Stomach (tissue), 4 donors: Measurements from ENCODE around the gene STXBP6.

Source experiments
- EP300 ChIP-seq: sonication (generic); formaldehyde crosslinking; IDR thresholded peaks from one replicate; pipeline ENCODE4 v1.6.1; 2017; ENCODE audit warnings: antibody characterized with exemption
- POLR2A ChIP-seq, 4 donors: fragments of 450-650 bp; IDR thresholded peaks; one replicate each; pipeline ENCODE4 v1.6.1; 2016; ENCODE audit warnings: antibody characterized with exemption in 4 of 4, control low read depth in 2 of 4, mild to moderate bottlenecking in 1 of 4, moderate library complexity in 1 of 4
- POLR2AphosphoS5 ChIP-seq, 3 donors: sonication (generic); formaldehyde crosslinking; IDR thresholded peaks; one replicate each; pipeline ENCODE4 v1.6.1; 2016; ENCODE audit warnings: antibody characterized with exemption in 3 of 3
- TF ChIP-seq, protein P1 (sequence below), 7 experiments: fragments of 450-650 bp in 4 of 7; fragments of 200-600 bp in 3 of 7; sonication (generic) in 3 of 7; IDR thresholded peaks; one replicate each; pipeline ENCODE4 v1.5.1; 2016 to 2019; ENCODE audit warnings: antibody characterized with exemption in 7 of 7, control low read depth in 2 of 7, mild to moderate bottlenecking in 1 of 7

DNA sequence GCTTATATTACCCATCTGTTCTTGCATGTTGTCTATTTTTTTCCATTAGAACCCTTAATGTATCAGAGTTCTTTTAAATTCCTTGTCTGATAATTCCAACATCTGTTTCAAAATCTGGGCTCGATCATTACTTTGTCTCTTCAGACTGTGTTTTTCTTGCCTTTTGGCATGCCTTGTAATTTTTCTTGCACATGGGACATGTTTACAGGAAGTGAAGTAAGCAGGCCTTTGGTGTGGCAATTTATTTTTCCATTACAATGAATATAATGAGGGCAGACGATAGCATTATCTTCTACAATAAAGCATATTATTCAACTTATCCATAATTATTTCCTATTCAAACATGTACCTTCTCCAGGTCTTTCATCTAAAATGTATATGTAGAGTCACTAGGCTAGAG lies 48.3 kb downstream of the STXBP6 start:
- TF ChIP-seq POLR2A (IDR thresholded peaks at IDR 0.05): no peak
- TF ChIP-seq, protein P1, sequence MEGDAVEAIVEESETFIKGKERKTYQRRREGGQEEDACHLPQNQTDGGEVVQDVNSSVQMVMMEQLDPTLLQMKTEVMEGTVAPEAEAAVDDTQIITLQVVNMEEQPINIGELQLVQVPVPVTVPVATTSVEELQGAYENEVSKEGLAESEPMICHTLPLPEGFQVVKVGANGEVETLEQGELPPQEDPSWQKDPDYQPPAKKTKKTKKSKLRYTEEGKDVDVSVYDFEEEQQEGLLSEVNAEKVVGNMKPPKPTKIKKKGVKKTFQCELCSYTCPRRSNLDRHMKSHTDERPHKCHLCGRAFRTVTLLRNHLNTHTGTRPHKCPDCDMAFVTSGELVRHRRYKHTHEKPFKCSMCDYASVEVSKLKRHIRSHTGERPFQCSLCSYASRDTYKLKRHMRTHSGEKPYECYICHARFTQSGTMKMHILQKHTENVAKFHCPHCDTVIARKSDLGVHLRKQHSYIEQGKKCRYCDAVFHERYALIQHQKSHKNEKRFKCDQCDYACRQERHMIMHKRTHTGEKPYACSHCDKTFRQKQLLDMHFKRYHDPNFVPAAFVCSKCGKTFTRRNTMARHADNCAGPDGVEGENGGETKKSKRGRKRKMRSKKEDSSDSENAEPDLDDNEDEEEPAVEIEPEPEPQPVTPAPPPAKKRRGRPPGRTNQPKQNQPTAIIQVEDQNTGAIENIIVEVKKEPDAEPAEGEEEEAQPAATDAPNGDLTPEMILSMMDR (IDR thresholded peaks at IDR 0.05): no peak
- TF ChIP-seq POLR2AphosphoS5 (IDR thresholded peaks at IDR 0.05): no peak
- TF ChIP-seq EP300: no peak
